GM12891 (cell line): ENCODE results near the gene MYMK.

Experiments used
- DNase-seq: peaks from one replicate; pipeline ENCODE4 v3.0.0; 2011; ENCODE audit warnings: low spot score; ENCODE audit not compliant: insufficient read length
- FAIRE-seq: peaks from 2 replicates; lab custom pipeline; 2011; peaks lifted over from hg19 to GRCh38; lab: Jason Lieb, UNC
- PAX5 ChIP-seq: IDR thresholded peaks from 2 replicates; pipeline ENCODE4 v1.6.1; 2011; ENCODE audit warnings: low read length, moderate library complexity, mild to moderate bottlenecking; ENCODE audit not compliant: insufficient read depth, severe bottlenecking
- POLR2A ChIP-seq: IDR thresholded peaks from 2 replicates; pipeline ENCODE4 v1.6.1; 2011; ENCODE audit warnings: low read depth, low read length, control low read depth
- POLR2AphosphoS5 ChIP-seq: IDR thresholded peaks from 2 replicates; pipeline ENCODE4 v1.6.1; 2011; ENCODE audit warnings: low read depth, low read length, control low read depth
- POU2F2 ChIP-seq: IDR thresholded peaks from 2 replicates; pipeline ENCODE4 v1.6.1; 2011; ENCODE audit warnings: low read depth, mild to moderate bottlenecking, control low read depth, low read length, moderate library complexity
- SPI1 ChIP-seq: IDR thresholded peaks from 2 replicates; pipeline ENCODE4 v1.6.1; 2011; ENCODE audit warnings: low read depth, low read length, control low read depth
- TAF1 ChIP-seq: IDR thresholded peaks from 2 replicates; pipeline ENCODE4 v1.6.1; 2011; ENCODE audit warnings: low read depth, low read length, control low read depth

MYMK gene

GRCh38 chr9:133536536-133536935, 11.8 kb upstream of the MYMK start:
- no peak for TF ChIP-seq POU2F2
- TF ChIP-seq SPI1, result no peak
- DNase-seq (no peak), FAIRE-seq (no peak)

GRCh38 chr9:133536080-133536479, 11.3 kb upstream of the MYMK start:
- TF ChIP-seq POLR2AphosphoS5 (no peak), POLR2A (no peak), POU2F2 (no peak), TAF1 (no peak), SPI1 (no peak), PAX5 (no peak)
- no peak for FAIRE-seq
- DNase-seq, result no peak

GRCh38 chr9:133535306-133535877, 10.6 kb upstream of the MYMK start:
- FAIRE-seq (no peak), DNase-seq (no peak)
- no peak for TF ChIP-seq TAF1

GRCh38 chr9:133534346-133535291, 9.9 kb upstream of the MYMK start, which contains the start of gene ADAMTSL2:
Gene ADAMTSL2, plus strand, starts transcription at chr9:133534704. Its CDS starts 2,009 bp downstream, at chr9:133536713.
- no peak for DNase-seq
- no peak for FAIRE-seq
- TF ChIP-seq POLR2AphosphoS5, result no peak
- no peak for TF ChIP-seq POLR2A
- TF ChIP-seq TAF1, result no peak
- TF ChIP-seq SPI1, result no peak
- TF ChIP-seq POU2F2, result no peak
- no peak for TF ChIP-seq PAX5

- DNase-seq (no peak), FAIRE-seq (no peak)
- TF ChIP-seq POLR2AphosphoS5, result no peak
- no peak for TF ChIP-seq POU2F2
These were observed 9.1 kb upstream of the MYMK start for GRCh38 chr9:133533857-133534256.

GRCh38 chr9:133532937-133533668, 8.3 kb upstream of the MYMK start:
- FAIRE-seq, result peak; percentile 95
- peak; percentile 69 for DNase-seq
- no peak for TF ChIP-seq POLR2AphosphoS5
- TF ChIP-seq TAF1, result no peak
- TF ChIP-seq POLR2A, result no peak
- no peak for TF ChIP-seq SPI1

GRCh38 chr9:133531293-133531692, 6.5 kb upstream of the MYMK start:
- no peak for FAIRE-seq
- no peak for TF ChIP-seq POLR2A
- no peak for TF ChIP-seq POLR2AphosphoS5
- no peak for TF ChIP-seq POU2F2
- no peak for TF ChIP-seq SPI1
- TF ChIP-seq TAF1, result no peak
- no peak for TF ChIP-seq PAX5
- DNase-seq, result no peak

GRCh38 chr9:133529874-133530273, 5.1 kb upstream of the MYMK start:
- no peak for DNase-seq
- FAIRE-seq, result no peak
- no peak for TF ChIP-seq TAF1
- no peak for TF ChIP-seq PAX5
- TF ChIP-seq POLR2A, result no peak
- TF ChIP-seq SPI1, result no peak

- TF ChIP-seq POU2F2, result no peak
- no peak for TF ChIP-seq SPI1
- TF ChIP-seq PAX5, result no peak
- no peak for TF ChIP-seq POLR2A
- DNase-seq, result no peak
- no peak for FAIRE-seq
These were observed 4.7 kb upstream of the MYMK start for GRCh38 chr9:133529457-133529856.

- TF ChIP-seq POLR2AphosphoS5 (no peak), SPI1 (no peak), TAF1 (no peak), POLR2A (no peak), PAX5 (no peak), POU2F2 (no peak)
- FAIRE-seq (no peak), DNase-seq (no peak)
These were observed 4.1 kb upstream of the MYMK start for GRCh38 chr9:133528876-133529241.

GRCh38 chr9:133528001-133528875, 3.5 kb upstream of the MYMK start:
- TF ChIP-seq PAX5 (no peak), TAF1 (no peak), POU2F2 (no peak), POLR2A (no peak), POLR2AphosphoS5 (no peak), SPI1 (no peak)
- FAIRE-seq, result no peak
- no peak for DNase-seq
